Ovary (tissue), 9 donors: ENCODE results near the gene SEBOX. TPM values are rescaled to one million over a fixed set of nuclear protein-coding genes. Genes with fewer than 3 reads are reported as not detected.

ENCODE experiments used
- DNase-seq, 5 donors: peaks; one replicate each; pipeline ENCODE4 v3.0.0-alpha.2; 2019 to 2020
- H3K27ac ChIP-seq, 2 donors: fragments of 200-600 bp; one replicate each; pipeline versions ENCODE4 v1.5.1 to v1.8.0; 2019 to 2022
- H3K27me3 ChIP-seq: fragments of 200-600 bp; one replicate; pipeline ENCODE4 v1.8.0; 2022
- H3K36me3 ChIP-seq: fragments of 200-600 bp; sonication (generic); one replicate; pipeline ENCODE4 v1.5.1; 2019
- H3K4me1 ChIP-seq: one replicate; pipeline ENCODE4 v1.8.1; 2013; ENCODE audit warnings: mild to moderate bottlenecking, moderate library complexity; ENCODE audit not compliant: insufficient read depth
- H3K4me3 ChIP-seq: fragments of 200-600 bp; sonication (generic); one replicate; pipeline ENCODE4 v1.5.1; 2017
- H3K9me3 ChIP-seq, 2 donors: fragments of 200-600 bp in 1 of 2; sonication (generic) in 1 of 2; one replicate each; pipeline versions ENCODE4 v1.5.1 to v1.8.1; 2013 to 2019; ENCODE audit warnings: mild to moderate bottlenecking in 1 of 2, moderate library complexity in 1 of 2
- EP300 ChIP-seq: sonication (generic); formaldehyde crosslinking; IDR thresholded peaks from one replicate; pipeline ENCODE4 v1.6.1; 2017; ENCODE audit warnings: antibody characterized with exemption
- POLR2A ChIP-seq: fragments of 450-650 bp; IDR thresholded peaks from one replicate; pipeline ENCODE4 v1.6.1; 2017; ENCODE audit warnings: antibody characterized with exemption, mild to moderate bottlenecking, moderate library complexity
- WGBS, 3 donors: extraction: QIAGEN DNeasy Blood & Tissue Kit in 1 of 3; methylation state at CpG; one replicate each; pipeline versions ENCODE4 v1.1.5 to v1.1.7; 2013 to 2017; 5-methylcytosine and 5-hydroxymethylcytosine counted together
- intact Hi-C, 4 donors: fragments of 100-400 bp; cut with DNase I; formaldehyde crosslinking; loops; one replicate each; pipeline versions ENCODE4 v1.11.0 to v1.15.1; 2022 to 2023
- polyA plus RNA-seq, 2 donors: library from polyadenylated mRNA; stranded (reverse); fragments of 200-250 nt in 1 of 2; fragments of 350-450 nt in 1 of 2; fragmentation: Illumina TruSeq in 1 of 2; extraction: RNeasy Lipid Tissue Mini Kit (QIAGEN cat#74804) in 1 of 2; gene quantifications; one replicate each; pipeline ENCODE4 v1.2.3, GENCODE V29; 2013 to 2014
- total RNA-seq, 7 donors: library from RNA; depleted of rRNA in 2 of 7; stranded (reverse); fragments of >200 nt in 2 of 7; fragmentation: NEBNext Ultra II Directional in 3 of 7; extraction: Animal tissue kit (Norgen Biotek cat#: 25700) in 3 of 7; gene quantifications; one replicate each; pipeline versions ENCODE4 v1.1.0 to v1.2.4, GENCODE V29; 2016 to 2023
- TF ChIP-seq, protein P1 (sequence below), 3 donors: fragments of 450-650 bp in 2 of 3; fragments of 200-600 bp in 1 of 3; IDR thresholded peaks; one replicate each; pipeline versions ENCODE4 v1.5.1 to v1.8.0; 2016 to 2022; ENCODE audit warnings: antibody characterized with exemption in 3 of 3, mild to moderate bottlenecking in 1 of 3
- donor health status: DM: no; HTN: no; CAD: no; lungs with moderate emphysema.
- donor health status: DM: no; HTN: no; CAD: no.
- donor health status: Bipolar disorder and iron deficiency.
- donor health status: DM: yes; HTN: yes; CAD: no.
- donor health status: DM: no; HTN: no; CAD: no.
- donor health status: DM: yes; HTN: yes; CAD: no.

Gene SEBOX
- total and polyA plus RNA-seq, 9 donors, result not detected

- peak overlapping the region; percentile 90 for H3K4me3 ChIP-seq
- no peaks in the 10 kb centered on the region for H3K9me3 ChIP-seq
- H3K4me1 ChIP-seq, result peaks cover 5% of the 10 kb centered on the region
- TF ChIP-seq, protein P1, sequence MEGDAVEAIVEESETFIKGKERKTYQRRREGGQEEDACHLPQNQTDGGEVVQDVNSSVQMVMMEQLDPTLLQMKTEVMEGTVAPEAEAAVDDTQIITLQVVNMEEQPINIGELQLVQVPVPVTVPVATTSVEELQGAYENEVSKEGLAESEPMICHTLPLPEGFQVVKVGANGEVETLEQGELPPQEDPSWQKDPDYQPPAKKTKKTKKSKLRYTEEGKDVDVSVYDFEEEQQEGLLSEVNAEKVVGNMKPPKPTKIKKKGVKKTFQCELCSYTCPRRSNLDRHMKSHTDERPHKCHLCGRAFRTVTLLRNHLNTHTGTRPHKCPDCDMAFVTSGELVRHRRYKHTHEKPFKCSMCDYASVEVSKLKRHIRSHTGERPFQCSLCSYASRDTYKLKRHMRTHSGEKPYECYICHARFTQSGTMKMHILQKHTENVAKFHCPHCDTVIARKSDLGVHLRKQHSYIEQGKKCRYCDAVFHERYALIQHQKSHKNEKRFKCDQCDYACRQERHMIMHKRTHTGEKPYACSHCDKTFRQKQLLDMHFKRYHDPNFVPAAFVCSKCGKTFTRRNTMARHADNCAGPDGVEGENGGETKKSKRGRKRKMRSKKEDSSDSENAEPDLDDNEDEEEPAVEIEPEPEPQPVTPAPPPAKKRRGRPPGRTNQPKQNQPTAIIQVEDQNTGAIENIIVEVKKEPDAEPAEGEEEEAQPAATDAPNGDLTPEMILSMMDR (IDR thresholded peaks at IDR 0.05), result no peak
- TF ChIP-seq POLR2A, result no peak
- peak; percentile 26 for TF ChIP-seq EP300
- intact Hi-C loops, result loop anchor here in 2 of 4 donors (5.0 kb wide), 1 partner anchor 616 kb away; the partner anchor contains the start of gene PHF12 (in 2 of the 2)
- peak overlapping the region; percentile 71 to 83 for H3K27ac ChIP-seq
- DNase-seq, result peak; percentile 51 to 72 (median 62)
- H3K36me3 ChIP-seq, result no peaks in the 10 kb centered on the region
- 5 to 6% (median 6%) methylated on average over 29 of the region's 29 CpGs for WGBS, 3 donors
- H3K27me3 ChIP-seq, result no peaks in the 10 kb centered on the region
Measured at GRCh38 chr17:28335959-28336871, 28.8 kb downstream of the SEBOX start.

DNA sequence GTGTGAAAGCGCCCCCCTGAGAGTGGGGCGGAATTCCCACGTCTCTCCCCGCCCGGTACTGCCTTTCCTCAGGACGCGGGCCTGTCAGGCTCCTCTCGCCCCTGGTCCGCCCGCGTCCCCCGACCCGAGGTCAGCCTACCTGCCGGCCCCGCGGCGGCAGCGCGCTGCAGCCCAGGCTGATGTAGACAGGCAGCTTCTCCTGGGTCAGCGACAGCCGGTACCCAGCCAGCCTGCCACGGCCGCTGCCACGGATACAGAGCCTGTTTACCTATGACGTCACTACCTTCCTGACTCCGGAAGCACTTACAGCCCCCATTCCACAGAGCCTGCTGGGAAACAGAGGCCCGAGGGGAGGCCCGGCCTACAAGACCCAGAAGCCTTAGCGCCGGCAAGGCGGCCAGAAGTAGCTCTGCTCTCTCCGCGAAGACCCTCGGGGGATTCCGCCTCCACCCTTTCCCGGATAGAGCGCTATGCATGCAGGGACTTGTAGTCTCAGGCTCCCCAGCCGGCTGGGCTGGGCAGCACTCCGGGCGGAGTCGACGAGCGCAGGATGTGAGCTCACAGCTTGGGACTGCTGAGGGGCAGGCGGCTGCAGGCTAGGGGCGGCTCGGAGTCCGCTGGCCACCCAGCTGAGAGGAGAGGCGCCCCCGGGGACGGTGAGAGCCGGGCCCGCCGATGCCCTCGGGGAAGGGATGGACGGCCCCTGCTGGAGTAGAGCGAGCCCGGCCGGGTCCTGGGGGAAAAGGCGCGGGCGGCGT is 29.6 kb downstream of the SEBOX start, which contains the start of the genes IFT20 and TNFAIP1:
TSS of gene IFT20 (minus strand) at position 272 of the 758 bp plus-strand sequence. CDS start 3,487 bp downstream, outside the sequence.
TSS of gene TNFAIP1 (plus strand) at position 561 of the 758 bp plus-strand sequence. CDS start 3,761 bp downstream, outside the sequence.
- H3K27ac ChIP-seq, result peak within 1 kb of the TSS; percentile 71 to 83
- H3K9me3 ChIP-seq, result no peaks in the 10 kb centered on the region
- H3K27me3 ChIP-seq, result no peaks in the 10 kb centered on the region
- H3K4me1 ChIP-seq, result peaks cover 5% of the 10 kb centered on the region
- peak within 1 kb of the TSS; percentile 94 for H3K4me3 ChIP-seq
- WGBS, 3 donors, result 0 to 1% (median 1%) methylated on average over 51 to 62 of the region's 62 CpGs
- TF ChIP-seq, protein P1 (IDR thresholded peaks at IDR 0.05), result peak in 2 of 3 donors; percentile 5 to 17
- TF ChIP-seq EP300 (peak; percentile 89), POLR2A (peak; percentile 86)
- intact Hi-C loops, result loop anchor here in 2 of 4 donors (5.0 kb wide), 1 partner anchor 617 kb away; the partner anchor contains the start of gene PHF12 (in 2 of the 2)
- H3K36me3 ChIP-seq, result no peaks in the 10 kb centered on the region
- peak; percentile 98 to 99 (median 98) for DNase-seq

DNA sequence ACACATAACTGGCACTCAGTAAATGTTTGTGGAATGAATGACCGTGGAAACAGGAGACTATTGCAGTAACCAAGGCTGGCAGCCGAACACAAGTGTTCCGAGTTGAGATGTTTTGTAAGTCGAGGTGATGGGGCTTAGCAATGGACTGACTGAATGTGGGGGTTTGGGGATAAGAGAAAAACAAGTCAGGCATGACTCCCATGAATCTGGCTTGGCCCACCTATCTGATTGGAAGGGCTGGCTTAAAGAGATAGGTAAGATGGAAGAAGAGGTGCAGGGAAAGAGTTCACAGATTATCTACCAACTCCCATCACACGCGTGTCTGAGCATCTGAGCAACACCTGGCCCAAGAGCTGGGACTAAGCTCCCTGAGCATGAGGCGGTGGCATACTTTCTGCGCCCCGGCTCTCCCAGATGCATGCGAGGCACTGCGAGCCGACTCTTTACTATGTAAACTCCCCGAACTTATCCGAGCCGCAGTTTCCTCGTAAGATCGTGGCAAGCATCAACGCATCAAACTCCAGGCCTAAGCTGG is 30.3 kb downstream of the SEBOX start:
- intact Hi-C loops, result loop anchor here in 2 of 4 donors (5.0 kb wide), 1 partner anchor 618 kb away; the partner anchor contains the start of gene PHF12 (in 2 of the 2)
- H3K36me3 ChIP-seq, result no peaks in the 10 kb centered on the region
- H3K4me1 ChIP-seq, result peaks cover 5% of the 10 kb centered on the region
- H3K27ac ChIP-seq, result peak overlapping the region in 1 of 2 donors; percentile 73
- H3K9me3 ChIP-seq, result no peaks in the 10 kb centered on the region
- DNase-seq, result no peak
- WGBS, 3 donors, result 3 to 5% (median 4%) methylated on average over 18 of the region's 18 CpGs
- TF ChIP-seq EP300 (no peak), POLR2A (no peak)
- TF ChIP-seq, protein P1 (IDR thresholded peaks at IDR 0.05), result no peak
- H3K27me3 ChIP-seq, result no peaks in the 10 kb centered on the region
- H3K4me3 ChIP-seq, result peak overlapping the region; percentile 94

- H3K9me3 ChIP-seq, result no peaks in the 10 kb centered on the region
- peak overlapping the region; percentile 94 for H3K4me3 ChIP-seq
- no peaks in the 10 kb centered on the region for H3K36me3 ChIP-seq
- DNase-seq, result no peak
- H3K27me3 ChIP-seq, result no peaks in the 10 kb centered on the region
- TF ChIP-seq, protein P1 (IDR thresholded peaks at IDR 0.05), result no peak
- TF ChIP-seq EP300 (no peak), POLR2A (no peak)
- H3K4me1 ChIP-seq, result peaks cover 5% of the 10 kb centered on the region
- WGBS, 3 donors, result 45 to 54% (median 47%) methylated on average over 6 of the region's 6 CpGs
- H3K27ac ChIP-seq, result no peak overlapping the region
- intact Hi-C loops, result no loop called here
Measured at GRCh38 chr17:28334171-28334570, 30.8 kb downstream of the SEBOX start.
